ENCODE results near the gene KLHL33. TPM values are rescaled to one million over a fixed set of nuclear protein-coding genes. Genes with fewer than 3 reads are reported as not detected.
A peak's percentile ranks its signal among the peaks of the same experiment; 100 is the strongest.

Gene KLHL33
- total RNA-seq, 2 donors from 2014 or later: 0.39 to 0.47 TPM

- Mint-ChIP-seq H3K4me1 (peaks cover 14% of the 10 kb centered on the region), H3K27ac (no peak overlapping the region), H3K4me3 (no peak overlapping the region), H3K27me3 (no peaks in the 10 kb centered on the region), H3K36me3 (ENCODE audit: low read depth) (peaks cover 2% of the 10 kb centered on the region)
- no peak for ATAC-seq
- H3K9me3 ChIP-seq (ENCODE audit: control insufficient read depth, low read length, poor library complexity, severe bottlenecking): no peaks in the 10 kb centered on the region
- DNase-seq: no peak
Measured at GRCh38 chr14:20436363-20436755, 393 bp upstream of the KLHL33 start.

- ATAC-seq: no peak
- Mint-ChIP-seq H3K36me3 (ENCODE audit: low read depth) (peaks cover 2% of the 10 kb centered on the region), H3K27me3 (no peaks in the 10 kb centered on the region), H3K4me1 (peaks cover 4% of the 10 kb centered on the region), H3K4me3 (no peak overlapping the region), H3K27ac (no peak overlapping the region)
- no peaks in the 10 kb centered on the region for H3K9me3 ChIP-seq (ENCODE audit: control insufficient read depth, low read length, poor library complexity, severe bottlenecking)
- DNase-seq: no peak
Measured at GRCh38 chr14:20434701-20435581, 1.0 kb downstream of the KLHL33 start.

- ATAC-seq: no peak
- DNase-seq: no peak
- H3K9me3 ChIP-seq (ENCODE audit: control insufficient read depth, low read length, poor library complexity, severe bottlenecking): no peaks in the 10 kb centered on the region
- Mint-ChIP-seq H3K36me3 (ENCODE audit: low read depth) (no peaks in the 10 kb centered on the region), H3K4me3 (no peak overlapping the region), H3K27ac (no peak overlapping the region), H3K4me1 (peaks cover 11% of the 10 kb centered on the region), H3K27me3 (no peaks in the 10 kb centered on the region)
Measured at GRCh38 chr14:20429801-20430669, 5.9 kb downstream of the KLHL33 start.

- Mint-ChIP-seq H3K36me3 (ENCODE audit: low read depth) (no peaks in the 10 kb centered on the region), H3K27me3 (no peaks in the 10 kb centered on the region), H3K4me3 (no peak overlapping the region), H3K27ac (no peak overlapping the region), H3K4me1 (peaks cover 11% of the 10 kb centered on the region)
- ATAC-seq (no peak), DNase-seq (no peak)
- H3K9me3 ChIP-seq (ENCODE audit: control insufficient read depth, low read length, poor library complexity, severe bottlenecking): no peaks in the 10 kb centered on the region
Measured at GRCh38 chr14:20428802-20429201, 7.2 kb downstream of the KLHL33 start.

GRCh38 chr14:20428010-20428365 lies 8.0 kb downstream of the KLHL33 start:
- Mint-ChIP-seq H3K4me1 (peaks cover 11% of the 10 kb centered on the region), H3K27ac (peak overlapping the region; percentile 16), H3K27me3 (no peaks in the 10 kb centered on the region), H3K4me3 (no peak overlapping the region), H3K36me3 (ENCODE audit: low read depth) (no peaks in the 10 kb centered on the region)
- no peak for ATAC-seq
- H3K9me3 ChIP-seq (ENCODE audit: control insufficient read depth, low read length, poor library complexity, severe bottlenecking): no peaks in the 10 kb centered on the region
- DNase-seq: no peak

- DNase-seq: no peak
- H3K36me3 Mint-ChIP-seq (ENCODE audit: low read depth): no peaks in the 10 kb centered on the region
- no peaks in the 10 kb centered on the region for H3K27me3 Mint-ChIP-seq
- peak overlapping the region; percentile 16 for H3K27ac Mint-ChIP-seq
- no peak overlapping the region for H3K4me3 Mint-ChIP-seq
- H3K4me1 Mint-ChIP-seq: peaks cover 11% of the 10 kb centered on the region
- H3K9me3 ChIP-seq (ENCODE audit: control insufficient read depth, low read length, poor library complexity, severe bottlenecking): no peaks in the 10 kb centered on the region
- peak; percentile 35 for ATAC-seq
Measured at GRCh38 chr14:20427231-20428009, 8.5 kb downstream of the KLHL33 start.

GRCh38 chr14:20424851-20425250 lies 11.1 kb downstream of the KLHL33 start:
- H3K27me3 Mint-ChIP-seq: no peaks in the 10 kb centered on the region
- no peak for ATAC-seq
- H3K36me3 Mint-ChIP-seq (ENCODE audit: low read depth): no peaks in the 10 kb centered on the region
- no peak for DNase-seq
- no peak overlapping the region for H3K4me3 Mint-ChIP-seq
- H3K4me1 Mint-ChIP-seq: peaks cover 11% of the 10 kb centered on the region
- no peak overlapping the region for H3K27ac Mint-ChIP-seq
- no peaks in the 10 kb centered on the region for H3K9me3 ChIP-seq (ENCODE audit: control insufficient read depth, low read length, poor library complexity, severe bottlenecking)

GRCh38 chr14:20422886-20423285 lies 13.1 kb downstream of the KLHL33 start:
- DNase-seq (no peak), ATAC-seq (no peak)
- H3K9me3 ChIP-seq (ENCODE audit: control insufficient read depth, low read length, poor library complexity, severe bottlenecking): no peaks in the 10 kb centered on the region
- Mint-ChIP-seq H3K4me1 (peaks cover 8% of the 10 kb centered on the region), H3K27me3 (no peaks in the 10 kb centered on the region), H3K36me3 (ENCODE audit: low read depth) (peaks cover 2% of the 10 kb centered on the region), H3K4me3 (no peak overlapping the region), H3K27ac (no peak overlapping the region)

- peaks cover 2% of the 10 kb centered on the region for H3K4me1 Mint-ChIP-seq
- no peaks in the 10 kb centered on the region for H3K27me3 Mint-ChIP-seq
- H3K9me3 ChIP-seq (ENCODE audit: control insufficient read depth, low read length, poor library complexity, severe bottlenecking): no peaks in the 10 kb centered on the region
- no peak for DNase-seq
- no peak overlapping the region for H3K4me3 Mint-ChIP-seq
- ATAC-seq: no peak
- H3K27ac Mint-ChIP-seq: no peak overlapping the region
- peaks cover 2% of the 10 kb centered on the region for H3K36me3 Mint-ChIP-seq (ENCODE audit: low read depth)
Measured at GRCh38 chr14:20421267-20421666, 14.7 kb downstream of the KLHL33 start.

- no peaks in the 10 kb centered on the region for H3K9me3 ChIP-seq (ENCODE audit: control insufficient read depth, low read length, poor library complexity, severe bottlenecking)
- Mint-ChIP-seq H3K27me3 (no peaks in the 10 kb centered on the region), H3K36me3 (ENCODE audit: low read depth) (peaks cover 2% of the 10 kb centered on the region), H3K4me1 (peaks cover 10% of the 10 kb centered on the region), H3K4me3 (no peak overlapping the region), H3K27ac (no peak overlapping the region)
- ATAC-seq (no peak), DNase-seq (no peak)
Measured at GRCh38 chr14:20419419-20419818, 16.5 kb downstream of the KLHL33 start.

- ATAC-seq (no peak), DNase-seq (no peak)
- H3K27ac Mint-ChIP-seq: peak overlapping the region; percentile 34
- no peaks in the 10 kb centered on the region for H3K27me3 Mint-ChIP-seq
- H3K36me3 Mint-ChIP-seq (ENCODE audit: low read depth): peaks cover 4% of the 10 kb centered on the region
- no peaks in the 10 kb centered on the region for H3K9me3 ChIP-seq (ENCODE audit: control insufficient read depth, low read length, poor library complexity, severe bottlenecking)
- H3K4me1 Mint-ChIP-seq: peaks cover 14% of the 10 kb centered on the region
- no peak overlapping the region for H3K4me3 Mint-ChIP-seq
Measured at GRCh38 chr14:20418501-20418909, 17.5 kb downstream of the KLHL33 start.

GRCh38 chr14:20417250-20418186 lies 18.4 kb downstream of the KLHL33 start:
- H3K9me3 ChIP-seq (ENCODE audit: control insufficient read depth, low read length, poor library complexity, severe bottlenecking): no peaks in the 10 kb centered on the region
- Mint-ChIP-seq H3K36me3 (ENCODE audit: low read depth) (peaks cover 4% of the 10 kb centered on the region), H3K4me1 (peaks cover 20% of the 10 kb centered on the region), H3K27me3 (no peaks in the 10 kb centered on the region), H3K4me3 (no peak overlapping the region), H3K27ac (no peak overlapping the region)
- DNase-seq: no peak
- no peak for ATAC-seq
